CD4-positive, alpha-beta T cell (primary cell): ENCODE measurements around the gene KPNB1. TPM values are rescaled to one million over a fixed set of nuclear protein-coding genes. Genes with fewer than 3 reads are reported as not detected.
A peak's percentile ranks its signal among the peaks of the same experiment; 100 is the strongest.

Experiments used
- ATAC-seq: fragments of 200-7000 bp; cut with Tn5 transposase; one replicate; pipeline ENCODE4 v1.10.0; 2022; ENCODE audit warnings: mild to moderate bottlenecking; ENCODE audit not compliant: poor library complexity
- CTCF ChIA-PET: fragments of 350-600 bp; sonication (Branson Sonifier 250); formaldehyde crosslinking; loops from one replicate; lab custom pipeline; 2021; ENCODE audit warnings: antibody characterized with exemption, inconsistent platforms; lab: Charles Lee
- POLR2A ChIA-PET: fragments of 350-600 bp; sonication (Branson Sonifier 250); formaldehyde crosslinking; loops from one replicate; lab custom pipeline; 2021; ENCODE audit warnings: antibody characterized with exemption, inconsistent platforms; lab: Charles Lee
- DNase-seq, 14 experiments: peaks; one replicate each; pipeline ENCODE4 v3.0.0-alpha.2; 2013 to 2020; ENCODE audit warnings: mixed read lengths in 2 of 14
- H3K27ac ChIP-seq, 2 donors: one replicate each; pipeline versions ENCODE4 v1.5.1 to v1.7.0; 2013; ENCODE audit warnings: low read length in 2 of 2, low read depth in 1 of 2, mild to moderate bottlenecking in 1 of 2
- H3K27me3 ChIP-seq, 2 experiments: 1 replicate in 1 of 2; 2 replicates in 1 of 2; pipeline versions ENCODE4 v1.6.1 to v1.7.0; 2013; ENCODE audit warnings: low read length in 2 of 2, control low read depth in 1 of 2, mild to moderate bottlenecking in 1 of 2, moderate library complexity in 1 of 2; ENCODE audit not compliant: insufficient read depth in 2 of 2, control insufficient read depth in 1 of 2
- H3K36me3 ChIP-seq: one replicate; pipeline ENCODE4 v1.6.1; 2013; ENCODE audit warnings: low read length, control low read depth; ENCODE audit not compliant: insufficient read depth
- H3K4me1 ChIP-seq: one replicate; pipeline ENCODE4 v1.6.1; 2013; ENCODE audit warnings: low read length, control low read depth; ENCODE audit not compliant: insufficient read depth
- H3K4me3 ChIP-seq: one replicate; pipeline ENCODE4 v1.5.1; 2013; ENCODE audit warnings: mild to moderate bottlenecking, low read length, moderate library complexity
- H3K9me3 ChIP-seq, 2 experiments: 1 replicate in 1 of 2; 2 replicates in 1 of 2; pipeline versions ENCODE4 v1.6.1 to v1.7.0; 2013; ENCODE audit warnings: low read length in 2 of 2, mild to moderate bottlenecking in 2 of 2, control low read depth in 1 of 2, moderate library complexity in 1 of 2; ENCODE audit not compliant: control insufficient read depth in 1 of 2, insufficient read depth in 1 of 2
- H3K27ac Mint-ChIP-seq: one replicate; pipeline ENCODE4 v1.8.0; 2020; ENCODE audit warnings: mixed read lengths
- H3K27me3 Mint-ChIP-seq: one replicate; pipeline ENCODE4 v1.8.0; 2021; ENCODE audit warnings: mixed read lengths
- H3K36me3 Mint-ChIP-seq: one replicate; pipeline ENCODE4 v1.8.0; 2021; ENCODE audit warnings: low read depth, mixed read lengths
- H3K4me1 Mint-ChIP-seq: one replicate; pipeline ENCODE4 v1.8.0; 2021; ENCODE audit warnings: low read depth, mixed read lengths
- H3K4me3 Mint-ChIP-seq: one replicate; pipeline ENCODE4 v1.8.0; 2020; ENCODE audit warnings: mild to moderate bottlenecking, mixed read lengths
- H3K9me3 Mint-ChIP-seq: one replicate; pipeline ENCODE4 v1.8.0; 2020; ENCODE audit warnings: mixed read lengths
- CTCF ChIP-seq: fragments of 200-600 bp; IDR thresholded peaks from one replicate; pipeline ENCODE4 v1.8.0; 2022; ENCODE audit warnings: antibody characterized with exemption, mild to moderate bottlenecking
- intact Hi-C, 2 experiments: fragments of 100-400 bp; cut with DNase I in 1 of 2; cut with micrococcal nuclease in 1 of 2; formaldehyde crosslinking; loops; one replicate each; pipeline versions ENCODE4 v1.15.1 to v1.9.0; 2023 to 2025; cut with DNase I, micrococcal nuclease
- total RNA-seq, 174 experiments: library from RNA in 2 of 174; stranded (reverse) in 2 of 174; gene quantifications; one replicate each; pipeline ENCODE4 v1.2.3 and lab custom pipeline; 2021 to 2026

The KPNB1 gene
- total RNA-seq, 2 experiments from 2014 or later: 145 to 151 TPM

GRCh38 chr17:47605011-47605410, 44.7 kb upstream of the KPNB1 start:
- H3K36me3 ChIP-seq: peaks cover 61% of the 10 kb centered on the region

GRCh38 chr17:47607481-47607880, 42.2 kb upstream of the KPNB1 start:
- Mint-ChIP-seq H3K4me1 (no peaks in the 10 kb centered on the region), H3K4me3 (no peak overlapping the region), H3K27me3 (no peaks in the 10 kb centered on the region), H3K9me3 (no peaks in the 10 kb centered on the region), H3K27ac (peak overlapping the region; percentile 21), H3K36me3 (peaks cover 75% of the 10 kb centered on the region)
- ChIA-PET CTCF (no interaction called here), POLR2A (no interaction called here)
- Histone ChIP-seq H3K9me3 (no peaks in the 10 kb centered on the region), H3K27ac (no peak overlapping the region), H3K36me3 (peaks cover 45% of the 10 kb centered on the region), H3K4me1 (no peaks in the 10 kb centered on the region), H3K27me3 (no peaks in the 10 kb centered on the region), H3K4me3 (no peak overlapping the region)
- intact Hi-C loops: no loop called here
- no peak for ATAC-seq
- no peak for DNase-seq
- no peak for TF ChIP-seq CTCF

More at GRCh38 chr17:47605011-47605410, 44.7 kb upstream of the KPNB1 start:
- no peak overlapping the region for H3K27ac Mint-ChIP-seq
- Histone ChIP-seq H3K4me1 (no peaks in the 10 kb centered on the region), H3K9me3 (no peaks in the 10 kb centered on the region), H3K27me3 (no peaks in the 10 kb centered on the region), H3K4me3 (no peak overlapping the region), H3K27ac (no peak overlapping the region)
- CTCF ChIA-PET: interaction anchor here (1.5 kb wide), 1 partner anchor 11 kb away, joined by 7 read pairs; no protein-coding TSS in a partner anchor
- intact Hi-C loops: no loop called here
- POLR2A ChIA-PET: no interaction called here
- no peak overlapping the region for H3K4me3 Mint-ChIP-seq
- DNase-seq (no peak), ATAC-seq (no peak)
- H3K36me3 Mint-ChIP-seq: peaks cover 82% of the 10 kb centered on the region
- H3K4me1 Mint-ChIP-seq: no peaks in the 10 kb centered on the region
- no peak for TF ChIP-seq CTCF
- no peaks in the 10 kb centered on the region for H3K27me3 Mint-ChIP-seq
- H3K9me3 Mint-ChIP-seq: no peaks in the 10 kb centered on the region

GRCh38 chr17:47611372-47612350, 38.1 kb upstream of the KPNB1 start:
- ChIA-PET CTCF (no interaction called here), POLR2A (no interaction called here)
- H3K27me3 ChIP-seq: no peaks in the 10 kb centered on the region
- H3K36me3 ChIP-seq: peaks cover 45% of the 10 kb centered on the region
- Mint-ChIP-seq H3K4me3 (no peak overlapping the region), H3K27ac (no peak overlapping the region), H3K9me3 (no peaks in the 10 kb centered on the region), H3K4me1 (no peaks in the 10 kb centered on the region), H3K27me3 (no peaks in the 10 kb centered on the region), H3K36me3 (peaks cover 69% of the 10 kb centered on the region)
- H3K27ac ChIP-seq: no peak overlapping the region
- no peak overlapping the region for H3K4me3 ChIP-seq
- ATAC-seq: no peak
- no peak for TF ChIP-seq CTCF
- no peaks in the 10 kb centered on the region for H3K4me1 ChIP-seq
- DNase-seq: no peak
- intact Hi-C loops: loop anchor here in 1 of 2 experiments (10.0 kb wide), 1 partner anchor 667 kb away; no protein-coding TSS in a partner anchor
- H3K9me3 ChIP-seq: no peaks in the 10 kb centered on the region
